ENCODE data around the gene POU6F2. TPM values are rescaled to one million over a fixed set of nuclear protein-coding genes. Genes with fewer than 3 reads are reported as not detected.

Gene POU6F2
- polyA plus RNA-seq, 2 donors, result 0.08 to 0.12 TPM

- H3K4me3 ChIP-seq (ENCODE audit: low read depth in 1 of 2, low read length in 2 of 2), result no peak overlapping the region
- 80 to 83% methylated on average over 7 of the region's 7 CpGs for WGBS, 2 donors
Measured at GRCh38 chr7:39356172-39356925, 378.6 kb downstream of the POU6F2 start.

GRCh38 chr7:39357648-39358047 lies 379.9 kb downstream of the POU6F2 start:
- Histone ChIP-seq H3K4me1 (ENCODE audit: control insufficient read depth in 2 of 2, insufficient read depth in 2 of 2, low read length in 1 of 2) (no peaks in the 10 kb centered on the region), H3K4me3 (ENCODE audit: low read depth in 1 of 2, low read length in 2 of 2) (no peak overlapping the region), H3K27me3 (ENCODE audit: control insufficient read depth in 1 of 2, insufficient read depth in 2 of 2, low read length in 2 of 2) (peaks cover 0 to 2% of the 10 kb centered on the region in 2 donors), H3K36me3 (ENCODE audit: control insufficient read depth in 2 of 2, insufficient read depth in 2 of 2, low read length in 1 of 2) (no peaks in the 10 kb centered on the region), H3K27ac (ENCODE audit: low read depth in 2 of 2, low read length in 1 of 2) (no peak overlapping the region), H3K9me3 (ENCODE audit: control insufficient read depth in 2 of 2, insufficient read depth in 1 of 2, low read depth in 1 of 2, low read length in 1 of 2) (no peaks in the 10 kb centered on the region)
- WGBS, 2 donors, result 30% methylated on average over 3 of the region's 3 CpGs

More at GRCh38 chr7:39356172-39356925, 378.6 kb downstream of the POU6F2 start:
- Histone ChIP-seq H3K9me3 (ENCODE audit: control insufficient read depth in 2 of 2, insufficient read depth in 1 of 2, low read depth in 1 of 2, low read length in 1 of 2) (no peaks in the 10 kb centered on the region), H3K4me1 (ENCODE audit: control insufficient read depth in 2 of 2, insufficient read depth in 2 of 2, low read length in 1 of 2) (no peaks in the 10 kb centered on the region), H3K36me3 (ENCODE audit: control insufficient read depth in 2 of 2, insufficient read depth in 2 of 2, low read length in 1 of 2) (no peaks in the 10 kb centered on the region), H3K27me3 (ENCODE audit: control insufficient read depth in 1 of 2, insufficient read depth in 2 of 2, low read length in 2 of 2) (no peaks in the 10 kb centered on the region), H3K27ac (ENCODE audit: low read depth in 2 of 2, low read length in 1 of 2) (no peak overlapping the region)

GRCh38 chr7:39360038-39360437 lies 382.3 kb downstream of the POU6F2 start:
- Histone ChIP-seq H3K36me3 (ENCODE audit: control insufficient read depth in 2 of 2, insufficient read depth in 2 of 2, low read length in 1 of 2) (no peaks in the 10 kb centered on the region), H3K9me3 (ENCODE audit: control insufficient read depth in 2 of 2, insufficient read depth in 1 of 2, low read depth in 1 of 2, low read length in 1 of 2) (no peaks in the 10 kb centered on the region), H3K27ac (ENCODE audit: low read depth in 2 of 2, low read length in 1 of 2) (no peak overlapping the region), H3K27me3 (ENCODE audit: control insufficient read depth in 1 of 2, insufficient read depth in 2 of 2, low read length in 2 of 2) (peaks cover 2 to 4% of the 10 kb centered on the region in 2 donors), H3K4me1 (ENCODE audit: control insufficient read depth in 2 of 2, insufficient read depth in 2 of 2, low read length in 1 of 2) (no peaks in the 10 kb centered on the region), H3K4me3 (ENCODE audit: low read depth in 1 of 2, low read length in 2 of 2) (no peak overlapping the region)
- WGBS, 2 donors, result 60 to 66% methylated on average over 4 of the region's 4 CpGs

- Histone ChIP-seq H3K27ac (ENCODE audit: low read depth in 2 of 2, low read length in 1 of 2) (no peak overlapping the region), H3K36me3 (ENCODE audit: control insufficient read depth in 2 of 2, insufficient read depth in 2 of 2, low read length in 1 of 2) (no peaks in the 10 kb centered on the region), H3K9me3 (ENCODE audit: control insufficient read depth in 2 of 2, insufficient read depth in 1 of 2, low read depth in 1 of 2, low read length in 1 of 2) (no peaks in the 10 kb centered on the region), H3K4me1 (ENCODE audit: control insufficient read depth in 2 of 2, insufficient read depth in 2 of 2, low read length in 1 of 2) (no peaks in the 10 kb centered on the region), H3K27me3 (ENCODE audit: control insufficient read depth in 1 of 2, insufficient read depth in 2 of 2, low read length in 2 of 2) (peaks cover 2 to 4% of the 10 kb centered on the region in 2 donors), H3K4me3 (ENCODE audit: low read depth in 1 of 2, low read length in 2 of 2) (no peak overlapping the region)
- 65 to 78% methylated on average over 1 of the region's 1 CpG for WGBS, 2 donors
Measured at GRCh38 chr7:39360766-39361165, 383.1 kb downstream of the POU6F2 start.

- no peaks in the 10 kb centered on the region for H3K9me3 ChIP-seq (ENCODE audit: control insufficient read depth in 2 of 2, insufficient read depth in 1 of 2, low read depth in 1 of 2, low read length in 1 of 2)
- no peak overlapping the region for H3K4me3 ChIP-seq (ENCODE audit: low read depth in 1 of 2, low read length in 2 of 2)
- H3K27me3 ChIP-seq (ENCODE audit: control insufficient read depth in 1 of 2, insufficient read depth in 2 of 2, low read length in 2 of 2), result peaks cover 4% of the 10 kb centered on the region in 2 donors
- H3K27ac ChIP-seq (ENCODE audit: low read depth in 2 of 2, low read length in 1 of 2), result no peak overlapping the region
- no peaks in the 10 kb centered on the region for H3K36me3 ChIP-seq (ENCODE audit: control insufficient read depth in 2 of 2, insufficient read depth in 2 of 2, low read length in 1 of 2)
- WGBS, 2 donors, result 52 to 61% methylated on average over 1 of the region's 1 CpG
- H3K4me1 ChIP-seq (ENCODE audit: control insufficient read depth in 2 of 2, insufficient read depth in 2 of 2, low read length in 1 of 2), result no peaks in the 10 kb centered on the region
Measured at GRCh38 chr7:39365751-39366295, 388.1 kb downstream of the POU6F2 start.

- WGBS, 2 donors, result 71 to 73% methylated on average over 3 of the region's 3 CpGs
- H3K27me3 ChIP-seq (ENCODE audit: control insufficient read depth in 1 of 2, insufficient read depth in 2 of 2, low read length in 2 of 2), result peaks cover 2 to 4% of the 10 kb centered on the region in 2 donors
- no peak overlapping the region for H3K27ac ChIP-seq (ENCODE audit: low read depth in 2 of 2, low read length in 1 of 2)
- no peak overlapping the region for H3K4me3 ChIP-seq (ENCODE audit: low read depth in 1 of 2, low read length in 2 of 2)
- H3K9me3 ChIP-seq (ENCODE audit: control insufficient read depth in 2 of 2, insufficient read depth in 1 of 2, low read depth in 1 of 2, low read length in 1 of 2), result no peaks in the 10 kb centered on the region
- H3K4me1 ChIP-seq (ENCODE audit: control insufficient read depth in 2 of 2, insufficient read depth in 2 of 2, low read length in 1 of 2), result no peaks in the 10 kb centered on the region
- H3K36me3 ChIP-seq (ENCODE audit: control insufficient read depth in 2 of 2, insufficient read depth in 2 of 2, low read length in 1 of 2), result no peaks in the 10 kb centered on the region
Measured at GRCh38 chr7:39367451-39367850, 389.7 kb downstream of the POU6F2 start.

- no peak overlapping the region for H3K27ac ChIP-seq (ENCODE audit: low read depth in 2 of 2, low read length in 1 of 2)
- H3K4me1 ChIP-seq (ENCODE audit: control insufficient read depth in 2 of 2, insufficient read depth in 2 of 2, low read length in 1 of 2), result no peaks in the 10 kb centered on the region
- 81 to 92% methylated on average over 2 of the region's 2 CpGs for WGBS, 2 donors
- H3K9me3 ChIP-seq (ENCODE audit: control insufficient read depth in 2 of 2, insufficient read depth in 1 of 2, low read depth in 1 of 2, low read length in 1 of 2), result no peaks in the 10 kb centered on the region
- no peak overlapping the region for H3K4me3 ChIP-seq (ENCODE audit: low read depth in 1 of 2, low read length in 2 of 2)
- H3K27me3 ChIP-seq (ENCODE audit: control insufficient read depth in 1 of 2, insufficient read depth in 2 of 2, low read length in 2 of 2), result peaks cover 2 to 4% of the 10 kb centered on the region in 2 donors
- H3K36me3 ChIP-seq (ENCODE audit: control insufficient read depth in 2 of 2, insufficient read depth in 2 of 2, low read length in 1 of 2), result no peaks in the 10 kb centered on the region
Measured at GRCh38 chr7:39367943-39368342, 390.2 kb downstream of the POU6F2 start.

- peaks cover 0 to 2% of the 10 kb centered on the region in 2 donors for H3K27me3 ChIP-seq (ENCODE audit: control insufficient read depth in 1 of 2, insufficient read depth in 2 of 2, low read length in 2 of 2)
- H3K4me3 ChIP-seq (ENCODE audit: low read depth in 1 of 2, low read length in 2 of 2), result no peak overlapping the region
- H3K36me3 ChIP-seq (ENCODE audit: control insufficient read depth in 2 of 2, insufficient read depth in 2 of 2, low read length in 1 of 2), result no peaks in the 10 kb centered on the region
- no peaks in the 10 kb centered on the region for H3K4me1 ChIP-seq (ENCODE audit: control insufficient read depth in 2 of 2, insufficient read depth in 2 of 2, low read length in 1 of 2)
- H3K27ac ChIP-seq (ENCODE audit: low read depth in 2 of 2, low read length in 1 of 2), result no peak overlapping the region
- WGBS, 2 donors, result 92 to 93% methylated on average over 1 of the region's 1 CpG
- H3K9me3 ChIP-seq (ENCODE audit: control insufficient read depth in 2 of 2, insufficient read depth in 1 of 2, low read depth in 1 of 2, low read length in 1 of 2), result no peaks in the 10 kb centered on the region
Measured at GRCh38 chr7:39372383-39372782, 394.7 kb downstream of the POU6F2 start.

GRCh38 chr7:39374436-39375040 lies 396.8 kb downstream of the POU6F2 start:
- H3K9me3 ChIP-seq (ENCODE audit: control insufficient read depth in 2 of 2, insufficient read depth in 1 of 2, low read depth in 1 of 2, low read length in 1 of 2), result no peaks in the 10 kb centered on the region
- WGBS, 2 donors, result 71 to 79% methylated on average over 5 of the region's 5 CpGs
- no peak overlapping the region for H3K4me3 ChIP-seq (ENCODE audit: low read depth in 1 of 2, low read length in 2 of 2)
- H3K27me3 ChIP-seq (ENCODE audit: control insufficient read depth in 1 of 2, insufficient read depth in 2 of 2, low read length in 2 of 2), result peaks cover 0 to 2% of the 10 kb centered on the region in 2 donors
- H3K4me1 ChIP-seq (ENCODE audit: control insufficient read depth in 2 of 2, insufficient read depth in 2 of 2, low read length in 1 of 2), result no peaks in the 10 kb centered on the region
- H3K36me3 ChIP-seq (ENCODE audit: control insufficient read depth in 2 of 2, insufficient read depth in 2 of 2, low read length in 1 of 2), result no peaks in the 10 kb centered on the region
- H3K27ac ChIP-seq (ENCODE audit: low read depth in 2 of 2, low read length in 1 of 2), result no peak overlapping the region
